Superior temporal gyrus (tissue), 1 donor: ENCODE results near the gene RGPD5.
"Not testable (repeated sequence)": the region's sequence is repeated elsewhere in the genome, so short reads cannot be mapped to it uniquely, and the experiment has no call there.

Source experiments
- DNase-seq: peaks from one replicate; pipeline ENCODE4 v3.0.0-alpha.2; 2016; ENCODE audit errors: extremely low spot score

The RGPD5 gene

DNA sequence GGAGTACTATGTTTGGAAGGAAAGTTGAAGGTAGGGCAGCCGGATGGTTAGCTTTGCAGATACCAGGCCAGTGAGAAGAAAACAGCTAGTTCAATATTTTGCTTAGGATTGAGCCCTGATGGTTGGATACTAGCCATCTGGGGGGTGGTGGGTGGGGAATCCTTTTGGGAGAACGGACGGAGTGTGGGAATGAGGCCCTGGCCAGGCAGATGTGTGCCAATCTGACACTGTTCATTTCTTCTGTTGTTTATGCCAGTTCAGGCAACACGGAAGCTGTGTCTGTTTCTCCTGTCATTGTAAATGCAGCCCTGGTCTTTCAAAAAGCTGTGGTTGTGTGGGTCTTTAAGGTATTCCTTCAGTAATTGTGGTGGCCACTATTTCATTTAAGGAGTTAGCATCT is 96.9 kb downstream of the RGPD5 start:
- DNase-seq: not testable (repeated sequence)

- not testable (repeated sequence) for DNase-seq
Measured at GRCh38 chr2:109893736-109894135, 99.6 kb downstream of the RGPD5 start.

DNA sequence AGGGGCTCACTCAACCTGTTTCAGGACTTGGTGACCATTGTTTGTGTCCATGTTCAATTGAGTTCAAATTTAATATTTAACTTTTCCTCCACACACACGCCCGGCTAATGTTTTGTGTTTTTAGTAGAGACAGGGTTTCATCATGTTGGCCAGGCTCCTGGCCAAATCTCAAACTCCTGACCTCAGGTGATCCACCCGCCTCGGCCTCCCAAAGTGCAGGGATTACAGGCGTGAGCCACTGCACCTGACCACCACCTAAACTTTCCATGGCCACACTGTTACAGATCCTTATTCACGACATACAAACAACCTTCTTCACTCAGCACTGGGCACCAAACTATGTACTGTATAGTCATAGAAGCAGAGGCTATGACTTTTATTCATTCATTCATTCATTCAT is 100.0 kb downstream of the RGPD5 start:
- not testable (repeated sequence) for DNase-seq

GRCh38 chr2:109895090-109895869 is 101.2 kb downstream of the RGPD5 start:
- not testable (repeated sequence) for DNase-seq

DNA sequence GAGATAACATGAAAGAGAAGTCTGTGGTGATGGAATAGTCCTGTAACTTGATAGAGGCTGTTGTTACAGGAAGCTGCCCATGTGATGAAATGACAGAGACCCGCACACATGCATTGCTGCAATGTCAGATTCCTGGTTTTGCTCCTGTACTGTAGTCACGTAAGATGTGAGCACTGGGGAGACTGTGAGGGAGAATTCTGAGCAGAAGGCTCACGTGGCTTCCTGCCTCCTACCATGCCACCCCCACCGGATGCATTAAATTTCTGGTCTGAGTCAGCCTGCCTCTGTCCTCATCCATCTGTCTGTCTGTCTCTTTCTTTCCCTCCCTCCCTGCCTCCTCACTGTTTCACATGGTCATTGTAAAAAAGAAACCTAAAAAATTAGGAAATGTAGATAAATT is 102.1 kb downstream of the RGPD5 start:
- DNase-seq: not testable (repeated sequence)

- DNase-seq: not testable (repeated sequence)
Measured at GRCh38 chr2:109897769-109898461, 103.8 kb downstream of the RGPD5 start.

DNA sequence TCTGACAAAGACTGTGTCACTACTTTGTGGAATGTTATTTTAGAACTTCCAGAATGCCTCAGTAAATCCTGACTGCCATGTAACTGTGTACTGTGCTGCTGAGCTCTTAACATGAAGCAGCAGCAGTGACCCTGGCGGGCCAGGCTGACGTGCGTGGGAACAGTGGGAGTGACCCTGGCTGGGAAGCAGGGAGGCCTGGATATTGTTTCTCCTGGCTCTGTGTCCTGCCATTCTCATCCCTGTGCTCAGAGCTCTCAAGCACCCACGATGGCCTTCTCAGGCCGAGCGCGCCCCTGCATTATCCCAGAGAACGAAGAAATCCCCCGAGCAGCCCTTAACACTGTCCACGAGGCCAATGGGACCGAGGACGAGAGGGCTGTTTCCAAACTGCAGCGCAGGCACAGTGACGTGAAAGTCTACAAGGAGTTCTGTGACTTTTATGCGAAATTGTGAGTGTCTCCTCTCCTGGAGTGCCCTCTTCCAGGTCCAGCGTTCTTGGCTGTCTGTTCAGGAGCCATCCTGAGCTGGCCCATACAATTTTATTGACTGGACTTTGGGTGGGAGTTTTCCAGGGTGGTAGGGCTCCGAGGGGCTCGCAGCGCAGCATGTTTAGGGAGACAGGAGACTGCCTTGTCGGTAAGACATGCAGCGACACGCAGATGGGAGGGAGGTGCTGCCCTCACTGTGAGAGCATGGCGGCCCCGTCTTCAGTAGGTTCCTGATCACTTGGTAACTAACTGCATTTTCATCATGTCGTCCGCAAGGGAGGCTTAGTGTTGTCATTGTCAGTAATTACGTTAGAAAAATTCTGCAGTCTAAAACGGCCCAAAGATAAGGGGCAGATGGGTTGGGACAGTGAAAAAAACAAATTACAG is 104.6 kb downstream of the RGPD5 start, which contains the start of gene LIMS3:
Gene LIMS3, plus strand, starts transcription at position 227 of the 875 bp plus-strand sequence. Its CDS starts 41 bp downstream, at position 268.
- DNase-seq: not testable (repeated sequence)

DNA sequence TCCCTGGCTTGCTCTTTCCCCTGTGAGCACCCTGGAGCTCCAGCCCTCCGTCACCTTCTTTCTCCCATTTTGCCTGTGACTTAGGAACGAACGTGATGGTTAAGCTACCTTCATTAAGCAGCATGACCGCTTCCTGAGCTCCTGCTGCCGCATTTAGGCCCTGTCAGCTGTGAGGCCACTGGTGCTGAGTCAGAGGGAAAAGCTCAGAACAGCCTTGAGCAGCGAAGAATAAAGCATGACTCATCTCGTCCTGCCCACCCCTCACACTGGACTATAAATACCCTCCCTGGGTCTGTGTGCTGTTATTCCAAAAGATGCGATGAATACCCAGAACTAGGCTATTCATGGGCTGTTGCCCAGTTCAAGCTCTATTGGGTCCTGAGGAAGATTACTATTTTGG is 111.7 kb downstream of the RGPD5 start:
- DNase-seq: not testable (repeated sequence)
